GM23338 (cell line): ENCODE measurements around the gene PGM1. TPM values are rescaled to one million over a fixed set of nuclear protein-coding genes. Genes with fewer than 3 reads are reported as not detected.

Experiments
- ATAC-seq: fragments of 200-7000 bp; cut with Tn5 transposase; 3 replicates; pipeline ENCODE4 v1.9.1; 2020
- DNase-seq: peaks from one replicate; pipeline ENCODE4 v3.0.0-alpha.2; 2015; ENCODE audit warnings: low spot score
- H2AFZ ChIP-seq: fragments of 200-600 bp; sonication (generic); 2 replicates; pipeline ENCODE4 v1.8.0; 2016; ENCODE audit warnings: antibody characterized with exemption, mild to moderate bottlenecking, moderate library complexity
- H3F3A ChIP-seq: fragments of 200-600 bp; sonication (generic); replicated peaks from 2 replicates; pipeline ENCODE4 v1.8.0; 2017; ENCODE audit warnings: antibody characterized with exemption, mixed run types, low read depth
- H3K27ac ChIP-seq: fragments of 200-600 bp; sonication (generic); 2 replicates; pipeline ENCODE4 v1.6.1; 2016; ENCODE audit warnings: low read depth
- H3K27me3 ChIP-seq: fragments of 200-600 bp; sonication (generic); 2 replicates; pipeline ENCODE4 v1.8.0; 2016; ENCODE audit warnings: mild to moderate bottlenecking, mixed run types, moderate library complexity; ENCODE audit not compliant: insufficient read depth
- H3K36me3 ChIP-seq: fragments of 200-600 bp; sonication (generic); 2 replicates; pipeline ENCODE4 v1.8.0; 2016; ENCODE audit warnings: mild to moderate bottlenecking; ENCODE audit not compliant: insufficient read depth
- H3K4me1 ChIP-seq: fragments of 200-600 bp; sonication (generic); 2 replicates; pipeline ENCODE4 v1.8.0; 2016; ENCODE audit warnings: mild to moderate bottlenecking, moderate library complexity; ENCODE audit not compliant: insufficient read depth
- H3K4me2 ChIP-seq: fragments of 200-600 bp; sonication (generic); 2 replicates; pipeline ENCODE4 v1.7.1; 2017; ENCODE audit warnings: mixed run types
- H3K4me3 ChIP-seq: fragments of 200-600 bp; sonication (generic); 2 replicates; pipeline ENCODE4 v1.6.1; 2016; ENCODE audit warnings: mixed run types
- H3K79me2 ChIP-seq: fragments of 200-600 bp; sonication (generic); replicated peaks from 2 replicates; pipeline ENCODE4 v1.8.0; 2017; ENCODE audit warnings: mild to moderate bottlenecking; ENCODE audit not compliant: insufficient read depth
- H3K9me2 ChIP-seq: fragments of 200-600 bp; sonication (generic); 2 replicates; pipeline ENCODE4 v1.8.0; 2017; ENCODE audit not compliant: insufficient read depth
- H4K20me1 ChIP-seq: fragments of 200-600 bp; sonication (generic); replicated peaks from 2 replicates; pipeline ENCODE4 v1.8.0; 2017; ENCODE audit warnings: mild to moderate bottlenecking; ENCODE audit not compliant: insufficient read depth
- H3K27ac Mint-ChIP-seq: 2 replicates; pipeline ENCODE4 v1.8.0; 2020; ENCODE audit warnings: inconsistent platforms, mild to moderate bottlenecking, moderate library complexity, mixed read lengths
- H3K27me3 Mint-ChIP-seq: 3 replicates; pipeline ENCODE4 v1.8.0; 2022; ENCODE audit warnings: low read depth, mild to moderate bottlenecking, moderate library complexity, mixed read lengths, inconsistent platforms; ENCODE audit not compliant: insufficient read depth, poor library complexity
- H3K36me3 Mint-ChIP-seq: 3 replicates; pipeline ENCODE4 v1.8.0; 2021; ENCODE audit warnings: low read depth, mild to moderate bottlenecking, inconsistent platforms, moderate library complexity, mixed read lengths
- H3K4me1 Mint-ChIP-seq: 3 replicates; pipeline ENCODE4 v1.8.0; 2020; ENCODE audit warnings: mild to moderate bottlenecking, inconsistent platforms, mixed read lengths
- H3K4me3 Mint-ChIP-seq: 3 replicates; pipeline ENCODE4 v1.8.0; 2021; ENCODE audit warnings: moderate library complexity, mild to moderate bottlenecking, inconsistent platforms, mixed read lengths
- H3K9me3 Mint-ChIP-seq: 3 replicates; pipeline ENCODE4 v1.8.0; 2020; ENCODE audit warnings: moderate library complexity, mild to moderate bottlenecking, inconsistent platforms, mixed read lengths
- EZH2 ChIP-seq: fragments of 200-600 bp; sonication (generic); IDR thresholded peaks from one replicate; pipeline ENCODE4 v1.8.0; 2017; ENCODE audit warnings: antibody characterized with exemption, mild to moderate bottlenecking, low read depth; ENCODE audit not compliant: unreplicated experiment
- EZH2phosphoT487 ChIP-seq: fragments of 200-600 bp; sonication (generic); IDR thresholded peaks from one replicate; pipeline ENCODE4 v1.8.1; 2018; ENCODE audit warnings: antibody characterized with exemption; ENCODE audit not compliant: unreplicated experiment
- JUNB ChIP-seq: IDR thresholded peaks from one replicate; pipeline ENCODE4 v1.6.1; 2016; ENCODE audit warnings: antibody characterized with exemption; ENCODE audit not compliant: unreplicated experiment
- POLR2AphosphoS5 ChIP-seq: IDR thresholded peaks from 2 replicates; pipeline ENCODE4 v1.6.1; 2016; ENCODE audit warnings: antibody characterized with exemption, low read depth
- polyA plus RNA-seq: library from polyadenylated mRNA; unstranded; fragments of >200 nt; fragmentation: Nextera tagmentation; extraction: Ambion mirVana; gene quantifications from 2 replicates; pipeline ENCODE4 v1.2.1, GENCODE V29; 2016
- total RNA-seq: library from RNA; depleted of rRNA; stranded (reverse); fragments of >200 nt; shearing (Covaris generic); gene quantifications from 2 replicates; pipeline ENCODE4 v1.2.3, GENCODE V29; 2014
- TF ChIP-seq, protein P1 (sequence below): IDR thresholded peaks from one replicate; pipeline ENCODE4 v1.6.1; 2018; ENCODE audit warnings: antibody characterized with exemption; ENCODE audit not compliant: unreplicated experiment
- TF ChIP-seq, protein P2 (sequence below), 2 experiments: fragments of 200-600 bp in 1 of 2; sonication (generic) in 1 of 2; conservative IDR thresholded peaks; 2 replicates each; pipeline versions ENCODE4 v1.5.1 to v1.6.1; 2016 to 2017; ENCODE audit warnings: antibody characterized with exemption in 2 of 2, low read depth in 2 of 2, mild to moderate bottlenecking in 2 of 2, moderate library complexity in 1 of 2
- TF ChIP-seq, protein P3 (sequence below): fragments of 250-450 bp; sonication (Bioruptor Pico); IDR thresholded peaks from 2 replicates; pipeline ENCODE4 v1.5.0; 2020; ENCODE audit warnings: mild to moderate bottlenecking, moderate library complexity

Gene PGM1
- total and polyA plus RNA-seq, 2 experiments from 2014 or later = 20.9 to 71.9 TPM

DNA sequence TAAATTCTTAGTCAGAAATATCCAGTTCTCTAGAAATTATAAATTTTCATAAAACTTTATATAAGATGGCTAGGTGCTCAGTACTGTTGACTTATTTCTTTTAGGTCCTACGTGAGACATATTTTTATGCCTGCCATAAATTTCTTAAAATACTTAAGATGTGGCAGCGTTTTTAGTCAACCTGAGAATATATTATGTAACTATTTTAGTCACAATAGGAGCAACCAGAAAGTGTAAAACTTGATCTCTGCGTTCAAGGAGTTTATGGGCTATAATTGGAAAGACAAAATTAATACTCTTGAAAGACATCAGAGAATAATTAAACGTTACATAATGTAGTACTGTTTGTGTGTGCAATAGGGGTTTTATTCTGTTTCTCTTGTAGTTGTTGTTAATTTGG, 24.1 kb upstream of the PGM1 start (continued):
- TF ChIP-seq, protein P1, sequence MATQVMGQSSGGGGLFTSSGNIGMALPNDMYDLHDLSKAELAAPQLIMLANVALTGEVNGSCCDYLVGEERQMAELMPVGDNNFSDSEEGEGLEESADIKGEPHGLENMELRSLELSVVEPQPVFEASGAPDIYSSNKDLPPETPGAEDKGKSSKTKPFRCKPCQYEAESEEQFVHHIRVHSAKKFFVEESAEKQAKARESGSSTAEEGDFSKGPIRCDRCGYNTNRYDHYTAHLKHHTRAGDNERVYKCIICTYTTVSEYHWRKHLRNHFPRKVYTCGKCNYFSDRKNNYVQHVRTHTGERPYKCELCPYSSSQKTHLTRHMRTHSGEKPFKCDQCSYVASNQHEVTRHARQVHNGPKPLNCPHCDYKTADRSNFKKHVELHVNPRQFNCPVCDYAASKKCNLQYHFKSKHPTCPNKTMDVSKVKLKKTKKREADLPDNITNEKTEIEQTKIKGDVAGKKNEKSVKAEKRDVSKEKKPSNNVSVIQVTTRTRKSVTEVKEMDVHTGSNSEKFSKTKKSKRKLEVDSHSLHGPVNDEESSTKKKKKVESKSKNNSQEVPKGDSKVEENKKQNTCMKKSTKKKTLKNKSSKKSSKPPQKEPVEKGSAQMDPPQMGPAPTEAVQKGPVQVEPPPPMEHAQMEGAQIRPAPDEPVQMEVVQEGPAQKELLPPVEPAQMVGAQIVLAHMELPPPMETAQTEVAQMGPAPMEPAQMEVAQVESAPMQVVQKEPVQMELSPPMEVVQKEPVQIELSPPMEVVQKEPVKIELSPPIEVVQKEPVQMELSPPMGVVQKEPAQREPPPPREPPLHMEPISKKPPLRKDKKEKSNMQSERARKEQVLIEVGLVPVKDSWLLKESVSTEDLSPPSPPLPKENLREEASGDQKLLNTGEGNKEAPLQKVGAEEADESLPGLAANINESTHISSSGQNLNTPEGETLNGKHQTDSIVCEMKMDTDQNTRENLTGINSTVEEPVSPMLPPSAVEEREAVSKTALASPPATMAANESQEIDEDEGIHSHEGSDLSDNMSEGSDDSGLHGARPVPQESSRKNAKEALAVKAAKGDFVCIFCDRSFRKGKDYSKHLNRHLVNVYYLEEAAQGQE = no peak

DNA sequence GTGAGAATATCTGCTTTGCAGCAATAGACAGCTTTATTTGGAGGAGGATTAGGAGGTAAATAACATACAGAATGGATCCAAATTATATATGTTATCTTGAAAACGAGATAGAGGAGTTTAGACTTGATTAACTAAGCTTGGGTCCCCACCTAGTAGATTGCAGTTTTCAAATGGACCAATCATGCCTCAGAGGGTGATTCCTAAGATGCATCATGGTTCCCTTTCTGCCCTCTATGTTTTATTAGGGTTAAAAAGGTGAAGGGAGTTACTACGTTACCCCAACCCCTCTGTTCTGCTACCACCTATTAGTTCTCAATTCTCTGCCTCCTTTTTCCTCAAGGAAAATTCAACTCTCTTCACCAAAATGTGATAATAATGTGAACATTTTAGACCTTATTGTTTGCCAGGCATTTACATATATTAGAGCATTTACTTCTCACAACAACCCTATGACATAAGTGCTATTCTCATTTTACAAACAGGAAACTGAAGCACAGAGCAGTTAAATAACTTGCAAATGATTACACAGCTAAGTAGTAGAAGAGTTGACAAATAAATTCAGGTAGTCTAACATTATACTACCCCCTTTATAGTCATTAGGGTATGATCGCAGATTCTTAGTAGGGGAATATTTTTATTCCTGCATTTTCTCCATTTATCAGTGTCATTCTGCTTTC, 23.4 kb upstream of the PGM1 start:
- H4K20me1 ChIP-seq = no peaks in the 10 kb centered on the region
- H3K27ac ChIP-seq = no peak overlapping the region
- TF ChIP-seq, protein P2, sequence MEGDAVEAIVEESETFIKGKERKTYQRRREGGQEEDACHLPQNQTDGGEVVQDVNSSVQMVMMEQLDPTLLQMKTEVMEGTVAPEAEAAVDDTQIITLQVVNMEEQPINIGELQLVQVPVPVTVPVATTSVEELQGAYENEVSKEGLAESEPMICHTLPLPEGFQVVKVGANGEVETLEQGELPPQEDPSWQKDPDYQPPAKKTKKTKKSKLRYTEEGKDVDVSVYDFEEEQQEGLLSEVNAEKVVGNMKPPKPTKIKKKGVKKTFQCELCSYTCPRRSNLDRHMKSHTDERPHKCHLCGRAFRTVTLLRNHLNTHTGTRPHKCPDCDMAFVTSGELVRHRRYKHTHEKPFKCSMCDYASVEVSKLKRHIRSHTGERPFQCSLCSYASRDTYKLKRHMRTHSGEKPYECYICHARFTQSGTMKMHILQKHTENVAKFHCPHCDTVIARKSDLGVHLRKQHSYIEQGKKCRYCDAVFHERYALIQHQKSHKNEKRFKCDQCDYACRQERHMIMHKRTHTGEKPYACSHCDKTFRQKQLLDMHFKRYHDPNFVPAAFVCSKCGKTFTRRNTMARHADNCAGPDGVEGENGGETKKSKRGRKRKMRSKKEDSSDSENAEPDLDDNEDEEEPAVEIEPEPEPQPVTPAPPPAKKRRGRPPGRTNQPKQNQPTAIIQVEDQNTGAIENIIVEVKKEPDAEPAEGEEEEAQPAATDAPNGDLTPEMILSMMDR (conservative IDR thresholded peaks at IDR 0.05; ENCODE audit: low read depth in 2 of 2) = no peak
- TF ChIP-seq JUNB (no peak), POLR2AphosphoS5 (no peak), EZH2 (no peak), EZH2phosphoT487 (no peak)
- TF ChIP-seq, protein P1 = no peak
- TF ChIP-seq, protein P3, sequence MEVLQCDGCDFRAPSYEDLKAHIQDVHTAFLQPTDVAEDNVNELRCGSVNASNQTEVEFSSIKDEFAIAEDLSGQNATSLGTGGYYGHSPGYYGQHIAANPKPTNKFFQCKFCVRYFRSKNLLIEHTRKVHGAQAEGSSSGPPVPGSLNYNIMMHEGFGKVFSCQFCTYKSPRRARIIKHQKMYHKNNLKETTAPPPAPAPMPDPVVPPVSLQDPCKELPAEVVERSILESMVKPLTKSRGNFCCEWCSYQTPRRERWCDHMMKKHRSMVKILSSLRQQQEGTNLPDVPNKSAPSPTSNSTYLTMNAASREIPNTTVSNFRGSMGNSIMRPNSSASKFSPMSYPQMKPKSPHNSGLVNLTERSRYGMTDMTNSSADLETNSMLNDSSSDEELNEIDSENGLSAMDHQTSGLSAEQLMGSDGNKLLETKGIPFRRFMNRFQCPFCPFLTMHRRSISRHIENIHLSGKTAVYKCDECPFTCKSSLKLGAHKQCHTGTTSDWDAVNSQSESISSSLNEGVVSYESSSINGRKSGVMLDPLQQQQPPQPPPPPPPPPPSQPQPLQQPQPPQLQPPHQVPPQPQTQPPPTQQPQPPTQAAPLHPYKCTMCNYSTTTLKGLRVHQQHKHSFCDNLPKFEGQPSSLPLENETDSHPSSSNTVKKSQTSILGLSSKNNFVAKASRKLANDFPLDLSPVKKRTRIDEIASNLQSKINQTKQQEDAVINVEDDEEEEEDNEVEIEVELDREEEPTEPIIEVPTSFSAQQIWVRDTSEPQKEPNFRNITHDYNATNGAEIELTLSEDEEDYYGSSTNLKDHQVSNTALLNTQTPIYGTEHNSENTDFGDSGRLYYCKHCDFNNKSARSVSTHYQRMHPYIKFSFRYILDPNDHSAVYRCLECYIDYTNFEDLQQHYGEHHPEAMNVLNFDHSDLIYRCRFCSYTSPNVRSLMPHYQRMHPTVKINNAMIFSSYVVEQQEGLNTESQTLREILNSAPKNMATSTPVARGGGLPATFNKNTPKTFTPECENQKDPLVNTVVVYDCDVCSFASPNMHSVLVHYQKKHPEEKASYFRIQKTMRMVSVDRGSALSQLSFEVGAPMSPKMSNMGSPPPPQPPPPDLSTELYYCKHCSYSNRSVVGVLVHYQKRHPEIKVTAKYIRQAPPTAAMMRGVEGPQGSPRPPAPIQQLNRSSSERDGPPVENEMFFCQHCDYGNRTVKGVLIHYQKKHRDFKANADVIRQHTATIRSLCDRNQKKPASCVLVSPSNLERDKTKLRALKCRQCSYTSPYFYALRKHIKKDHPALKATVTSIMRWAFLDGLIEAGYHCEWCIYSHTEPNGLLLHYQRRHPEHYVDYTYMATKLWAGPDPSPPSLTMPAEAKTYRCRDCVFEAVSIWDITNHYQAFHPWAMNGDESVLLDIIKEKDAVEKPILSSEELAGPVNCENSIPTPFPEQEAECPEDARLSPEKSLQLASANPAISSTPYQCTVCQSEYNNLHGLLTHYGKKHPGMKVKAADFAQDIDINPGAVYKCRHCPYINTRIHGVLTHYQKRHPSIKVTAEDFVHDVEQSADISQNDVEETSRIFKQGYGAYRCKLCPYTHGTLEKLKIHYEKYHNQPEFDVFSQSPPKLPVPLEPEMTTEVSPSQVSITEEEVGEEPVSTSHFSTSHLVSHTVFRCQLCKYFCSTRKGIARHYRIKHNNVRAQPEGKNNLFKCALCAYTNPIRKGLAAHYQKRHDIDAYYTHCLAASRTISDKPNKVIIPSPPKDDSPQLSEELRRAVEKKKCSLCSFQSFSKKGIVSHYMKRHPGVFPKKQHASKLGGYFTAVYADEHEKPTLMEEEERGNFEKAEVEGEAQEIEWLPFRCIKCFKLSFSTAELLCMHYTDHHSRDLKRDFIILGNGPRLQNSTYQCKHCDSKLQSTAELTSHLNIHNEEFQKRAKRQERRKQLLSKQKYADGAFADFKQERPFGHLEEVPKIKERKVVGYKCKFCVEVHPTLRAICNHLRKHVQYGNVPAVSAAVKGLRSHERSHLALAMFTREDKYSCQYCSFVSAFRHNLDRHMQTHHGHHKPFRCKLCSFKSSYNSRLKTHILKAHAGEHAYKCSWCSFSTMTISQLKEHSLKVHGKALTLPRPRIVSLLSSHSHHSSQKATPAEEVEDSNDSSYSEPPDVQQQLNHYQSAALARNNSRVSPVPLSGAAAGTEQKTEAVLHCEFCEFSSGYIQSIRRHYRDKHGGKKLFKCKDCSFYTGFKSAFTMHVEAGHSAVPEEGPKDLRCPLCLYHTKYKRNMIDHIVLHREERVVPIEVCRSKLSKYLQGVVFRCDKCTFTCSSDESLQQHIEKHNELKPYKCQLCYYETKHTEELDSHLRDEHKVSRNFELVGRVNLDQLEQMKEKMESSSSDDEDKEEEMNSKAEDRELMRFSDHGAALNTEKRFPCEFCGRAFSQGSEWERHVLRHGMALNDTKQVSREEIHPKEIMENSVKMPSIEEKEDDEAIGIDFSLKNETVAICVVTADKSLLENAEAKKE = no peak
- no peak overlapping the region for H2AFZ ChIP-seq
- Mint-ChIP-seq H3K27me3 (peaks cover 4% of the 10 kb centered on the region), H3K27ac (peak overlapping the region; percentile 25; the same call in 1 of the 2 replicates), H3K9me3 (no peaks in the 10 kb centered on the region; the same call in 2 of the 3 replicates), H3K4me3 (no peak overlapping the region), H3K36me3 (peaks cover 4% of the 10 kb centered on the region; the same call in 2 of the 3 replicates), H3K4me1 (peaks cover 20% of the 10 kb centered on the region)
- H3F3A ChIP-seq = no peaks in the 10 kb centered on the region
- no peak overlapping the region for H3K4me2 ChIP-seq
- H3K27me3 ChIP-seq = no peaks in the 10 kb centered on the region
- H3K4me3 ChIP-seq = no peak overlapping the region
- H3K36me3 ChIP-seq = no peaks in the 10 kb centered on the region
- H3K4me1 ChIP-seq = peaks cover 42% of the 10 kb centered on the region
- ATAC-seq (no peak), DNase-seq (no peak)
- no peaks in the 10 kb centered on the region for H3K9me2 ChIP-seq
- no peaks in the 10 kb centered on the region for H3K79me2 ChIP-seq
